Brain microvascular endothelial cell (primary cell): ENCODE data around the gene PROSER2.
A peak's percentile ranks its signal among the peaks of the same experiment; 100 is the strongest.

ENCODE experiments used
- DNase-seq: peaks from one replicate; pipeline ENCODE4 v3.0.0-alpha.2; 2020
- H3K27ac ChIP-seq: fragments of 250-450 bp; sonication (Bioruptor Pico); 2 replicates; pipeline ENCODE4 v1.5.1; 2020; ENCODE audit warnings: mild to moderate bottlenecking, moderate library complexity
- H3K27me3 ChIP-seq: fragments of 250-450 bp; sonication (Bioruptor Pico); replicated peaks from 2 replicates; pipeline ENCODE4 v1.5.1; 2020; ENCODE audit warnings: mild to moderate bottlenecking
- H3K36me3 ChIP-seq: fragments of 250-450 bp; sonication (Bioruptor Pico); replicated peaks from 2 replicates; pipeline ENCODE4 v1.5.1; 2020; ENCODE audit warnings: mild to moderate bottlenecking
- H3K4me3 ChIP-seq: 2 replicates; pipeline ENCODE4 v1.5.1; 2011; ENCODE audit warnings: low read depth, mild to moderate bottlenecking, control low read depth, low read length, moderate library complexity
- CTCF ChIP-seq: IDR thresholded peaks from 2 replicates; pipeline ENCODE4 v1.5.1; 2011; ENCODE audit warnings: low read depth, mild to moderate bottlenecking, moderate library complexity, low read length, control low read depth, inconsistent platforms; ENCODE audit errors: missing control alignments
- in situ Hi-C: cut with HindIII; loops from 2 replicates; pipeline ENCODE4 v1.10.0; 2017; ENCODE audit warnings: low sequenced_read_pairs, low pct_ligation_motif_present

PROSER2 gene

DNA sequence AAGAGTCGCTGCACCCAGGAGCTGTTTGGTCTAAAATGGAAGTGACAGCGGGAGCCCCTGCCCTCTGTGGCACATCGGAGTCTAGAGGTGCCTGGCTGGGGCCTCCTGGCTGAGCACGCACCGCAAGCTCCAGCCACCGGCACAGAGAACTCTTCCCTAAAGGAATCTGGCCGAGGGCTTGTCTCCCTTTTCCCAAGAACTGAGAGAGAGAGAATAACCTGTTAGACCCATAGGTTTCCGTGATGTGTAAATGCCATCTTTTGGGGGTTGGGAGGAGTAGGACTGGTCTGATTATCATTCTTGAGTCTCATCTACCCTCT, 47.3 kb downstream of the PROSER2 start:
- H3K36me3 ChIP-seq: no peaks in the 10 kb centered on the region
- H3K4me3 ChIP-seq: peak overlapping the region; percentile 20
- no peak for TF ChIP-seq CTCF
- no peak overlapping the region for H3K27ac ChIP-seq
- H3K27me3 ChIP-seq: no peaks in the 10 kb centered on the region
- DNase-seq: no peak
- in situ Hi-C loops: no loop called here

GRCh38 chr10:11870900-11871400, 47.8 kb downstream of the PROSER2 start:
- Histone ChIP-seq H3K36me3 (no peaks in the 10 kb centered on the region), H3K27me3 (no peaks in the 10 kb centered on the region), H3K27ac (no peak overlapping the region), H3K4me3 (no peak overlapping the region)
- DNase-seq: no peak
- TF ChIP-seq CTCF: no peak
- in situ Hi-C loops: no loop called here

DNA sequence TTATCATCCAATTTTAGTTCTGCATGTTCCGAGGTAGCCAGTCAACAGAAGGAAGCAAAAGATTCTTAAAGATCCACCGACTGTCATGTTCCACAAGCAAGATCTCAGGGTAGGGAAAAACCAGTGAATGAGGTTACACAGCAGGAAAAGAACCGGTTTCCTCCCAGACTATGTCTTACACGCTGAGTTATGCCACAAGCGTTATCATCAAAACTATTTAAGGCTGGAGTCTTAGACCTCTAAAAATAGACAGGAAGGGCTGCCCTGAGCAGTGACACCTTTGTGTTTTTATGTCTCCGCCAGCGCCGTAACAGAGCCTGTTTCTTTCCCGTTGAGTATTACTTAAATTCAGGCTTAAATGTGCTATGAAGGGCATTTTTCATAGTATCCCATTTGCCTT, 48.3 kb downstream of the PROSER2 start:
- Histone ChIP-seq H3K27ac (no peak overlapping the region), H3K36me3 (no peaks in the 10 kb centered on the region), H3K27me3 (no peaks in the 10 kb centered on the region), H3K4me3 (no peak overlapping the region)
- in situ Hi-C loops: no loop called here
- DNase-seq: peak; percentile 40
- TF ChIP-seq CTCF: no peak

DNA sequence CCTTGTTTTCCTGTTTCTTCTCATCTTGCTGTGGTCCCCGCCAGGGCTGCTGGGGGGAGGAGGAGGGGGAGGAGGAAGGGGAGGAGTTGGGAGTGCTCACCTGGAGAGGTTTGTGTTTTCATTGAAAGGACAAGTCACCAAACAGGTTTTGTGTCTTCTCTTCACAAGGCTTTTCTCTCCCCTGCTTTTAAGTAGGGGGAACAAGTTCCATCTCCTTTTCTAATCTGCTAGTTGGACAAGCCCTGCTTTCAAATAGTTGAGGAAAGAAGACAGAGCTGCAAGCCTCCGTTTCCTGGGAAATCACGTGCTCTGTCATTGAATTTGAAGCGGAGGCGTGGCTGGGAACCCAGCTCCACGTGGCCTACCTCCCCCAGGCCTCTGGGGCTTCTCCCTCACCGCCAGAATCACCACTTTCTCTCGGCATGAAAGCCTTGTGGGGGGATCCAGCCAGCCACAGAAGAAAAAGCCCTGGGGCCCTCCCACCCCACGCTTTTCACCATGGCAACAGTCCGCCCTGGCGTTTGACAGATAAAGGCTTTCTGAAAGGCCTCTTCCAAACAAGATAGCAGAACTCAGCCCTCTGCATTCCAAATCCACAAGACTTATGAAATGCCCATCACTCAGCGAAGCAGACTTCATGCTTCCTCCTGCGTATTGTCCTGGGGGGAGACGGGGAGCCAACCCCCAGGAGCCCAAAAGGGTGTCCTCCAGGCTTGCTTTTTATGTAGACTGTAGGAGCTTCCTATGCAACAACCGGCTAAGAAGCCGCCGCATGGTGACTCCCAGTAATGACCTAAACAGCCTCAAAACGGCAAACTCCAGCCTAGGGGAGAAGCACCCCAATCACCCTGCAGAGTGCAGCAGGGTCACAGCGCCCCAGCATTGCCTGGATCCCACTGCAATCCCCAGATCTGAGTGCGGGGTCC, 51.7 kb downstream of the PROSER2 start:
- no peaks in the 10 kb centered on the region for H3K36me3 ChIP-seq
- DNase-seq: peak; percentile 11
- H3K27me3 ChIP-seq: no peaks in the 10 kb centered on the region
- peak; percentile 16 for TF ChIP-seq CTCF
- in situ Hi-C loops: no loop called here
- no peak overlapping the region for H3K27ac ChIP-seq
- no peak overlapping the region for H3K4me3 ChIP-seq

GRCh38 chr10:11875494-11876281, 52.5 kb downstream of the PROSER2 start:
- in situ Hi-C loops: no loop called here
- TF ChIP-seq CTCF: no peak
- H3K27ac ChIP-seq: no peak overlapping the region
- DNase-seq: peak; percentile 79
- H3K4me3 ChIP-seq: no peak overlapping the region
- no peaks in the 10 kb centered on the region for H3K27me3 ChIP-seq
- H3K36me3 ChIP-seq: no peaks in the 10 kb centered on the region
